Measurements from ENCODE around the gene CTNNB1. TPM values are rescaled to one million over a fixed set of nuclear protein-coding genes. Genes with fewer than 3 reads are reported as not detected.
A peak's percentile ranks its signal among the peaks of the same experiment; 100 is the strongest.

CTNNB1 gene
- total RNA-seq, 1 experiment from 2014 or later: 134 TPM

- ChIA-PET CTCF (no interaction called here), POLR2A (ENCODE audit: low non-redundant PET) (no interaction called here)
- H3K9me3 ChIP-seq (ENCODE audit: low read depth, low read length, poor library complexity, severe bottlenecking): no peaks in the 10 kb centered on the region
- intact Hi-C loops (cut with micrococcal nuclease; ENCODE audit: unreplicated experiment): no loop called here
- DNase-seq (ENCODE audit: low spot score): no peak
- H3K4me1 ChIP-seq (ENCODE audit: insufficient read depth, low read length, poor library complexity, severe bottlenecking): no peaks in the 10 kb centered on the region
- no TSS peak for BruUV-seq (replicated peaks)
- no peaks in the 10 kb centered on the region for H3K36me3 ChIP-seq (ENCODE audit: insufficient read depth, low read length, poor library complexity, severe bottlenecking)
- H3K27ac ChIP-seq (ENCODE audit: low read depth, low read length, poor library complexity, severe bottlenecking): no peak overlapping the region
- TF ChIP-seq EZH2 (IDR thresholded peaks at IDR 0.05; ENCODE audit: borderline replicate concordance, low read depth, low read length, poor library complexity, severe bottlenecking) (no peak), CTCF (conservative IDR thresholded peaks at IDR 0.05; ENCODE audit: low read depth, low read length) (no peak)
- H3K27me3 ChIP-seq (replicated peaks; ENCODE audit: insufficient read depth, low read depth, low read length, poor library complexity): no peaks in the 10 kb centered on the region
- no peak overlapping the region for H3K4me3 ChIP-seq (ENCODE audit: low read depth, low read length, poor library complexity, severe bottlenecking)
Observed at GRCh38 chr3:41169023-41169422, 30.3 kb upstream of the CTNNB1 start.

GRCh38 chr3:41173926-41174885, 25.1 kb upstream of the CTNNB1 start:
- TF ChIP-seq EZH2 (IDR thresholded peaks at IDR 0.05; ENCODE audit: borderline replicate concordance, low read depth, low read length, poor library complexity, severe bottlenecking) (no peak), CTCF (conservative IDR thresholded peaks at IDR 0.05; ENCODE audit: low read depth, low read length) (no peak)
- CTCF ChIA-PET: no interaction called here
- Histone ChIP-seq H3K9me3 (ENCODE audit: low read depth, low read length, poor library complexity, severe bottlenecking) (no peaks in the 10 kb centered on the region), H3K27me3 (replicated peaks; ENCODE audit: insufficient read depth, low read depth, low read length, poor library complexity) (no peaks in the 10 kb centered on the region), H3K4me1 (ENCODE audit: insufficient read depth, low read length, poor library complexity, severe bottlenecking) (no peaks in the 10 kb centered on the region), H3K36me3 (ENCODE audit: insufficient read depth, low read length, poor library complexity, severe bottlenecking) (no peaks in the 10 kb centered on the region), H3K27ac (ENCODE audit: low read depth, low read length, poor library complexity, severe bottlenecking) (no peak overlapping the region), H3K4me3 (ENCODE audit: low read depth, low read length, poor library complexity, severe bottlenecking) (no peak overlapping the region)
- BruUV-seq (replicated peaks): no TSS peak
- POLR2A ChIA-PET (ENCODE audit: low non-redundant PET): no interaction called here
- intact Hi-C loops (cut with micrococcal nuclease; ENCODE audit: unreplicated experiment): no loop called here
- peak; percentile 1 for DNase-seq (ENCODE audit: low spot score)

GRCh38 chr3:41175365-41175764, 23.9 kb upstream of the CTNNB1 start:
- Histone ChIP-seq H3K4me3 (ENCODE audit: low read depth, low read length, poor library complexity, severe bottlenecking) (no peak overlapping the region), H3K27ac (ENCODE audit: low read depth, low read length, poor library complexity, severe bottlenecking) (no peak overlapping the region), H3K4me1 (ENCODE audit: insufficient read depth, low read length, poor library complexity, severe bottlenecking) (no peaks in the 10 kb centered on the region), H3K36me3 (ENCODE audit: insufficient read depth, low read length, poor library complexity, severe bottlenecking) (no peaks in the 10 kb centered on the region), H3K9me3 (ENCODE audit: low read depth, low read length, poor library complexity, severe bottlenecking) (no peaks in the 10 kb centered on the region), H3K27me3 (replicated peaks; ENCODE audit: insufficient read depth, low read depth, low read length, poor library complexity) (no peaks in the 10 kb centered on the region)
- DNase-seq (ENCODE audit: low spot score): no peak
- ChIA-PET CTCF (no interaction called here), POLR2A (ENCODE audit: low non-redundant PET) (no interaction called here)
- no TSS peak for BruUV-seq (replicated peaks)
- intact Hi-C loops (cut with micrococcal nuclease; ENCODE audit: unreplicated experiment): no loop called here
- TF ChIP-seq EZH2 (IDR thresholded peaks at IDR 0.05; ENCODE audit: borderline replicate concordance, low read depth, low read length, poor library complexity, severe bottlenecking): no peak
- no peak for TF ChIP-seq CTCF (conservative IDR thresholded peaks at IDR 0.05; ENCODE audit: low read depth, low read length)
